Transverse colon (tissue), 4 donors: ENCODE data around the gene EXTL2.

Source experiments
- POLR2A ChIP-seq: fragments of 450-650 bp; IDR thresholded peaks from one replicate; pipeline ENCODE4 v1.6.1; 2016; ENCODE audit warnings: antibody characterized with exemption, mild to moderate bottlenecking, moderate library complexity
- POLR2AphosphoS5 ChIP-seq, 3 donors: sonication (generic); formaldehyde crosslinking; IDR thresholded peaks; one replicate each; pipeline ENCODE4 v1.6.1; 2016; ENCODE audit warnings: antibody characterized with exemption in 3 of 3
- TF ChIP-seq, protein P1 (sequence below), 5 experiments: fragments of 200-600 bp in 3 of 5; fragments of 450-650 bp in 2 of 5; sonication (generic) in 3 of 5; IDR thresholded peaks; 1 replicate in 2 of 5; 2 replicates in 3 of 5; pipeline ENCODE4 v1.5.1; 2016 to 2017; ENCODE audit warnings: antibody characterized with exemption in 5 of 5, inconsistent platforms in 3 of 5, mild to moderate bottlenecking in 2 of 5, moderate library complexity in 1 of 5

DNA sequence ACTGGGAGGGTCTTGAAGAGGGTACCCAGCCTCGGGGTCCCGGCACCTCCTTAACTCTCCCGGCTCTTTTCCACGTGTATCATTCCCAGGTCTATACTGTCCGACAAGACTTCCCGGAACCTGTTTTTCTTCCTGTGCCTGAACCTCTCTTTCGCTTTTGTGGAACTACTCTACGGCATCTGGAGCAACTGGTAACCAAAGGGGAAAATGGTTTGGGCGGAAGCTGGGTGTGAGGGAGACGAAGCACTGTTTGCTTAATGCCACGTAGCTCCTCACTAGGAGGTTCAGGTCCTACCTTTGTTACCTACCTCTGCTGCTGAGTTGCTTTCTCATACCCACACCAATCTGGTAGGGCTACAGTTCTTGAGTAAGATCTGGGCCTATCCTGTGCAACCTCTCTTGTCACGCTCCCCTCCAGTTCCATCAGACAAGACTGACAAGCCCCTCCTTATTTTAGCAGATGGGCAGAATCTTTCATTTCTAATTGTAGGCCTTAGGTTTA lies 1.9 kb upstream of the EXTL2 start:
- TF ChIP-seq, protein P1, sequence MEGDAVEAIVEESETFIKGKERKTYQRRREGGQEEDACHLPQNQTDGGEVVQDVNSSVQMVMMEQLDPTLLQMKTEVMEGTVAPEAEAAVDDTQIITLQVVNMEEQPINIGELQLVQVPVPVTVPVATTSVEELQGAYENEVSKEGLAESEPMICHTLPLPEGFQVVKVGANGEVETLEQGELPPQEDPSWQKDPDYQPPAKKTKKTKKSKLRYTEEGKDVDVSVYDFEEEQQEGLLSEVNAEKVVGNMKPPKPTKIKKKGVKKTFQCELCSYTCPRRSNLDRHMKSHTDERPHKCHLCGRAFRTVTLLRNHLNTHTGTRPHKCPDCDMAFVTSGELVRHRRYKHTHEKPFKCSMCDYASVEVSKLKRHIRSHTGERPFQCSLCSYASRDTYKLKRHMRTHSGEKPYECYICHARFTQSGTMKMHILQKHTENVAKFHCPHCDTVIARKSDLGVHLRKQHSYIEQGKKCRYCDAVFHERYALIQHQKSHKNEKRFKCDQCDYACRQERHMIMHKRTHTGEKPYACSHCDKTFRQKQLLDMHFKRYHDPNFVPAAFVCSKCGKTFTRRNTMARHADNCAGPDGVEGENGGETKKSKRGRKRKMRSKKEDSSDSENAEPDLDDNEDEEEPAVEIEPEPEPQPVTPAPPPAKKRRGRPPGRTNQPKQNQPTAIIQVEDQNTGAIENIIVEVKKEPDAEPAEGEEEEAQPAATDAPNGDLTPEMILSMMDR (IDR thresholded peaks at IDR 0.05) = no peak
- no peak for TF ChIP-seq POLR2A
- peak in 1 of 3 donors; percentile 13 for TF ChIP-seq POLR2AphosphoS5 (IDR thresholded peaks at IDR 0.05)
